Skin of body (tissue), 2 donors: ENCODE measurements around the gene RNGTT. TPM values are rescaled to one million over a fixed set of nuclear protein-coding genes. Genes with fewer than 3 reads are reported as not detected.
"Not testable (repeated sequence)": the region's sequence is repeated elsewhere in the genome, so short reads cannot be mapped to it uniquely, and the experiment has no call there.

Experiments used
- DNase-seq: peaks from one replicate; lab custom pipeline; 2025; lab: John Stamatoyannopoulos, UW
- total RNA-seq: library from RNA; depleted of rRNA; stranded (reverse); fragments of >200 nt; gene quantifications from one replicate; pipeline ENCODE4 v1.2.3, GENCODE V29; 2014

Gene RNGTT
- total RNA-seq, 1 donor from 2014 or later = 21.4 TPM

DNA sequence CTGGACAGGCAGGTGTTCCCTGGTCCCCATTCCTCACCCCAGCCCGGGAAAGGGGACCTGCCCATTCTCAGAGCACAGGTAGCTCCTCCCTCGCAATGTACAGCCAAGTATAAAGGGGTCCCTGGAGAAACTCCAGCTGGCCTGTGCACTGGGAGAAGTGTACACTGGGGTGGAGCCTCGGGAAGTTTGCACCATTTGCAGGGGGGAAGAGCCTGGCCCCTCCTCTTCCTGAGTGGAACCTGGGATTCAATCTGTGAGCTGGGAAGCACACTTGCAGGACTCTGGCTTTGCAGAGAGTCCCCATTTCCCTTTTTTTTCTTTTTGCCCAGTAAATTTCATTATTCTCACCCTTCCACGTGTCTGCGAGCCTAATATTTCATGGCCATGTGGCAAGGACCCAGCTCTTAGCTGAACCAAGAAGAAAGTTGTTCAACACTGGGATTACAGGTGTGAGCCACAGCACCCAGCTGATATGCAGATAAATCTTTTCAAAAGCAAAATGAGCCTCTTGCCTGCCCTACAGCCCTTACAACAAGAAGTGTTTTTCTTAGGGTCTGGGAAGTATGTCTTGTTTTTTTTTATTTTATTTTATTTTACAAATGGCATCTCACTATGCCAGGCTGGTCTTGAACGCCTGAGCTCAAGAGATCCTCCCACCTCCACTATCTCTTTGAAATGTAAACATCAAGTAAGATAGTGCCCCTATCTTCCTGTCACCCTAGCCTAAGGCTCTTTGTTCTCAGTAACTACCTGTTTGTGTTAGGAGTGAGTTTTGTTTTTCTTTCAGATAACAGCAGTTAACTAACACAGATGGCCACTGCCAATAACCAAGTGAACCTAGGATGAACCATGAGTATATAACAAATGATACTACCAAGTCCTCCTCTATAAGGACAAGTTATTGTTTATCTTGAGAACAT lies 9.3 kb upstream of the RNGTT start:
- DNase-seq = no peak

DNA sequence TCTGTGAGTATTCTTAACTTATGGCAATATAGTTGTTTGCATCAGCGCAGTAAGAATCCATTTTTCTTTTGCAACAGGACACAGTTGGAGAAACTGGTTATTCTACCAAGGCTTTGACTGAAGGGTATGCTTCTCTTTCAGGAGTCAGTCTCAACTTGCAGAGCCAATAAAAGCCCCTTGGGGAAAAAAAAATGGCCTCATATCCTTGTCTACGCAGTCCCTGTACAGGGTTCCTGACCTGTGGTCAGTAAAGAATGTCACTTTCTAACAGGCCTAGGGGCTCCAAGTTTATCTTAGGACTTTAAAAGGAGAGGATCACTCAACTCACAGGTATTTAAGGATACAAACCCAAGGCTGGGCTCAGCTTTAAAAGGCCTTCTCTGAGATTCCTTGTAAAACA lies 6.9 kb upstream of the RNGTT start:
- DNase-seq = no peak

- not testable (repeated sequence) for DNase-seq
Observed at GRCh38 chr6:88969255-88969654, 5.8 kb upstream of the RNGTT start.

DNA sequence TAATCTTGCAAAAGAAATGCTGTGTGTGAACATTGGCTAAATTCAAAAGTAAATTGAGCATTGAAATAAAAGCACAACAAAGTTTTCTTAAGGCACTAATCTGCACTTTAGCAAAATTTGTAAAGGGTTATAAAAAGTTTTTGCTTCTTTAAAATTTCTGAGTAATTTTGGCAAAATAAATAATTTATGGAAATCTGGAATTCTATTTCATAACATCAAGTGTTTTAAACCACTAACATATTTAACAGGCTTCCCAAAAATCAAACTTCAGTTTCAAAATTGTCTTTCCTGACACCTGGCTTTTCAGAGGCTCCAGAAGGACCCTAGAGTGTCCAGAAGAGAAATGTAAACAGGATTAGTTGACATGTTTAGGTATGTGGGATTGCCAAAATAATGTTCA lies 4.5 kb upstream of the RNGTT start:
- DNase-seq = no peak

DNA sequence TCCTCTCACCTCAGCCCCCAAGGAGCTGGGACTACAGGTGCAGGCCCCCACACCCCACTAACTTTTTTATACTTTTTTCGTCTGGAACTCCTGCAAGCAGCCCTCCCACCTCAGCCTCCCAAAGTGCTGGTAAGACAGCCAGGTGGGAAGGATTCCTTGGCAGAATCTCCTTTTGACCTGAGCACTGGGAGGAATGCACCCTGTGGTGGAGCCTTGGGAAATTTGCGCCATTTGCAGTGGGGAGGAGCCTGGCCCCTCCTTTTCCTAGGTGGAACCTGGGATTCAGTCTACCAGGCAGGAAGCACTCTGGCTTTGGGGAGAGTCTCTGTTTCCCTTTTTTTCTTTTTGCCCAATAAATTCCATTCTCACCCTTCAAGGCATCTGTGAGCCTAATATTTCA lies 2.3 kb upstream of the RNGTT start:
- DNase-seq = no peak

GRCh38 chr6:88964509-88964908 lies 1.1 kb upstream of the RNGTT start:
- no peak for DNase-seq

DNA sequence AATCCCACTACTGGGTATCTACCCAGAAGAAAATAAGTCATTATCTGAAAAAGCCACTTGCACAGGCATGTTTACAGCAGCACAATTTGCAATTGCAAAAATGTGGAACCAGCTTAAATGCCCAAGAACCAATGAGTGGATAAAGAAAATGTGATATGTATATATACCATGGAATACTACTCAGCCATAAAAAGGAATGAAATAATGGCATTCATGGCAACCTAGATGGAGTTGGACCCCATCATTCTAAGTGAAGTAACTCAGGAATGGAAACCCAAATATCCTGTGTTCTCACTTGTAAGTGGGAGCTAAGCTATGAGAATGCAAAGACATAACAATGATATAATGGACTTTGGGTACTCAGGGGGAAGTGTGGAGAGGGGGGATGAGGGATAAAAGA lies 4.6 kb downstream of the RNGTT start:
- no peak for DNase-seq

DNA sequence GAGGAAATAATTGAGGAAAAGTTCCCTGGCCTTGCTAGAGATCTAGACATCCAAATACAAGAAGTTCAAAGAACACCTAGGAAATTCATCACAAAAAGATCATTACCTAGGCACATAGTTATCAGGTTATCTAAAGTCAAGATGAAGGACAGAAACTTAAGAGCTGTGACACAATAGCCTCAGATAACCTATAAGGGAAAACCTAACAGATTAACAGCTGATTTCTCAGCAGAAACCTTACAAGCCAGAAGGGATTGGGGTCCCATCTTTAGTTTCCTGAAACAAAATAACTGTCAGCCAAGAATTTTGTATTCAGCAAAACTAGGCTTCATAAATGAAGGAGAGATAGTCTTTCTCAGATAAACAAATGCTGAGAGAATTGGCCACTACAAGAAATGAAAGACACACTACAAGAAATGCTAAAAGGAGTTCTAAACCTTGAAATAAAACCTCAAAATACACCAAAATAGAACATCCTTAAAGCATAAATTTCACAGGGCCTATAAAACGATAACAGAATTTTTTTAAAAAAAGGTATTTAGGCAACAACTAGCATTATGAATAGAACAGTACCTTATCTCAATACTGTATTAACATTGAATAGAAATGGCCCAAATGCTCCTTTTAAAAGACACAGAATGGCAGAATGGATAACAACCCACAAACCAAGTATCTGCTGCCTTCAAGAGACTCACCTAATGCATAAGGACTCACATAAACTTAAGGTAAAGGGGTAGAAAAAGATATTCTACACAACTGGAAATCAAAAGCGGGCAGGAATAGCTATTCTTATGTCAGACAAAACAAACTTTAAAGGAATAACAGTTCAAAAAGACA lies 9.7 kb downstream of the RNGTT start:
- no peak for DNase-seq

DNA sequence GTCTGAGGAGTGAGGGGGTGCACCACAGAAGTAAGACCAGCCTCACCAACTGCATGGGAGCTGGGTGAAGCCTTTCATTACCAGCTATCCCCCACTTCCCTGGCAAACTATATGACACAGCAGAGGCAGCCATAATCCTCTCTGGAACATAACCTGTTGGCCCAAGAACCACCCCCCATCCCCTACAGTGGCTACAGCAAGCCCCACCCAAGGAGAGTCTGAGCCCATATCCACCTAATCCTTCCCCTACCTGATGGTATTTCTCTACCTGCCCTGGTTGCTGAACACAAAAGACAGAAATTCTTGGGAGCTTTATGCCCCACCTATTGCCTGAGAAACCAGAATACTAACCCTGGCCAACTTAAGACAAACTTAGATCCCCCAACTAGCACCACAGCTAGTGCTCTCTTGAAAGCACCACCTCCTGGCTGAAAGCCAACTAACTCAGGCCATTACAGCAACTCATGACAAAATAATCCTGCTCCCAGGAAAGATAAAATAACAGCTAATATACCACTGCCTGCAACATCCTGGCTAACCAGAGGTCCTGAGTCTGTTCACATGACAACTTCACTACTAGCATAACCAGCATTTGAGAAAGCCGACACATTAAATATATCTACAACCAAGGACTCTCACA lies 11.2 kb downstream of the RNGTT start:
- no peak for DNase-seq

GRCh38 chr6:88945415-88946008 lies 17.9 kb downstream of the RNGTT start:
- DNase-seq = no peak

DNA sequence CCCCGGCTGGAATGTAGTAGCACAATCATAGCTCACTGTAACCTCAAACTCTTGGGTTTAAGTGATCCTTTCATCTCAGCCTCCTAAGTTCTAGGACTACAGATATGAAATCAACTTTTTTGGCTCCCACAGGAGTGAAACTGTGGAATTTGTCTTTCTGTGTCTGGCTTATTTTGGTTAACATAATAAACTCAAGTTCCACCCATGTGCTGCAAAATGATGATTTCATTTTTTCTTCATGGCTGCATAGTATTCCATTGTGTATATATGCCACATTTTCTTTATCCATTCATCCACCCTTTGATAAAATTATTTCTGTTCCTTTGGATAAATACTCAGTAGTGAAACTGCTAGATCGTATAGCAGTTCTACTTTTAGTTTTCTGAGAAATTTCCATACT lies 29.9 kb downstream of the RNGTT start:
- no peak for DNase-seq

GRCh38 chr6:88932019-88932418 lies 31.4 kb downstream of the RNGTT start:
- not testable (repeated sequence) for DNase-seq

DNA sequence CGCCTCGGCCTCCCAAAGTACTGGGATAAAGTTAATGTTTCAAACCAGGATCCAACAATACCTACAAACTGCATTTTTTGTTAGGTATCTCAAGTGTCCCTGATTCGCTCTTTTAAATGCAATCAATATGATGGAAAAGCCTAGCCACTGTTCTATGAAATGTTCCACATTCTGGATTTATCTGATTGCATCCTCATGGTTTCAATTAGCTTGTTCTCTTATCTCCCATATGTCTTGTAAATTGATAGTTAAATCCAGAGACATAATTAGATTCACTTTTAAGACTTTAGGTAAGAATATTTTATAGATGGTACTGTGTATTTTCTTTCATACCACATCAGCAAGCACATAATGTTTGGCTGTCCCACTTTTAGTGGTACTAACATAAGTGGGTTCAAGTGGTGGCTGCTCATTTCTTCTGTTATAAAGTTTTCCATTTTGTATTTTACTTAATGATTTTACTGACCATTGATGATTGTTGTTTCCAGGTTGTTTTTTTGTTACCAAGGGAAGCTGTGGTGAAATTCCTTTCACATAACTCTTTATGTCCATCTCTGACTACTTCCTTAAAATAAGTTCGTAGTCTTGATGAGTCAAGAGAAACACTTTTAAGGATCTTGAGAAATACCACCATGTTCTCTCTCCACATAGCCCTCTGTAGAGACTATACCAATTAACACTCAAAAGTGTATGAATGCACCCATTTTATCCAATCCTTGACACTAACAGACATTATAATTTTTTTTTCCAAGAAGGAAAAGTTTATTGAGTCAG lies 40.5 kb downstream of the RNGTT start:
- no peak for DNase-seq

- no peak for DNase-seq
Observed at GRCh38 chr6:88921734-88922133, 41.7 kb downstream of the RNGTT start.

DNA sequence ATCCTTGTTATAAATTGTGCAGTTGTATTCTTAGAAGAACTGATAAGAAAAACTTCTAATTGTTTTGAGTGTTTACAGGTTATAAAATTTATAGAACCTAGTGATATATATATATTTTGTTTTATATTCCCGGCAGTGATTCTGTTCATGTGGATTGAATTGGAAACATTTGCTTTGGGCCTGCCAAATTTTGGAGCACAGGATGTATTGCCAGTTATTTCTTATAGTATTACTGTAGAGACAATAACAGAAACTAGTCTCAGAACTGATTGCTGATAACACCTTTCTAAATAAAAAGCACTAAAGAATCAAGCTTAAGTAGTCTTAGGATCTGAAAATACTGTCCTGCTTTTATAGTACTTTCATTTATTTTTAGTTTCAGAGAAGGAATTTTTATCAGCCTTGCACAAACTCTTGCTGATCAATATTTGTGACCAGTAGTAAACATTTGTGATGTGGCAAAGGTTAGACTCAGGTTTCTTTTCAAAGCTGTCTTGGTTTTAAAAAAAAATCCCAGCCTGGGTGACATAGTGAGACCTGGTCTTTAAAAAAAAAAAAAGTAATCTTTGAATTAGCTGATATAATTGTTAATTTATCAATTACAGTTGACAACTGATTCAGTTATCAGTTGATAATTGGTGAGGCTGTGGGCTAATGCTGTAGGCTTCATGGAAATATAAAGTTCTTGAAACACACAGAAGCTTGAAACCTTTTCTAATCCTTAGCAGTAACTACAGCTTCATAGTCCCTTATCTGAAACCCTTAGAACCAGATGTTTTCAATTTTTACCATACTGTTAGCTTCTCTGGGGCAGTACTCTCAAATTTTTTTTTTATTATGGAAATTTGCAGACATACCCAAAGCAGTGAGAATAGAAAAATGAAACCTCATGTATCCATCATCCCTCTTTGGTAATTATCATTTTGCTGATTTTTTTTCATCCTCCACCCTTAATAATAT lies 42.4 kb downstream of the RNGTT start:
- no peak for DNase-seq

DNA sequence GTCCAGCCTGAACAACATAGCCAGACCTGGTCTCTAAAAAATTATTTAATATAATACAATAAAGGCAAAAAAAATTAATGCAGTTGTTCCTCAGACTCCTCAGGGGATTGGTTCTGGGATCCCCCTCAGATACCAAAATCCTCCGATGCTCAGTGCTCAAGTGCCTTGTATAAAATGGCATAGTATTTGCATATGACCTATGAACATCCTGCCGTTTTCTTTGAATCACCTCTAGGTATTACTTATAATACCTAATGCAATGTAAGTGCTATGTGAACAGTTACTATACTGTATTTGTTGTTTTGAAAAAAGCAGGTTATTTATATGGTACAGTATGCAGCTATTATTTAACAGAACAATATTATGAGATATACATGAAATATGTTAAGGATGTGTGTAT lies 43.3 kb downstream of the RNGTT start:
- no peak for DNase-seq

- no peak for DNase-seq
Observed at GRCh38 chr6:88919032-88919431, 44.4 kb downstream of the RNGTT start.

DNA sequence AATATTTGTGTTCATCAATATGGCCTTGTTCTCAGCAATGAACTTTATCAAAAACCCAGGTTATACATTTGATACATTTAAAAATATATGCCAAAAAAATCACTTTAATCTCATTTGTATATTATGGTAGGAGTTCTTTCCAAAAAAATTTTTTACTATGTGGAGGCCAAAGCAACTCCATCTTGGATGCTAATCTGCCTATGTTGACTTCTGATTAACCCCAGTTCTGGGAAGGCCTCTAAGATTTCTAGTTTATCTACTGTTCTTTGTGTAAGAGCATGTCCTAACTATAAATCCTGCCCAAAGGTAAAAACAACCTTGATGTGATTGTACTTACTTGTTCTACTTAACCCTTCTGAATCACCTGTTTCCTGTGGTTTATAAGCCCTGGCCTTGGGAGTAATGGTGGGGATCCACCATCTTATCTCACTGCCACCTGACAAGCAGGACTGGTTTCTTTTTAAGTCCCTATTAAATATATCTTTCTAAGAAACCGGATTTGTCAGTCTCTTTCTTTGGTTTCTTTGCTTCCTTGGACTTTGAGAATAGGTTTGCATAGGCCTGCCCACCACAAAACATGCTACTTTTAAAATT lies 46.7 kb downstream of the RNGTT start:
- DNase-seq = no peak

DNA sequence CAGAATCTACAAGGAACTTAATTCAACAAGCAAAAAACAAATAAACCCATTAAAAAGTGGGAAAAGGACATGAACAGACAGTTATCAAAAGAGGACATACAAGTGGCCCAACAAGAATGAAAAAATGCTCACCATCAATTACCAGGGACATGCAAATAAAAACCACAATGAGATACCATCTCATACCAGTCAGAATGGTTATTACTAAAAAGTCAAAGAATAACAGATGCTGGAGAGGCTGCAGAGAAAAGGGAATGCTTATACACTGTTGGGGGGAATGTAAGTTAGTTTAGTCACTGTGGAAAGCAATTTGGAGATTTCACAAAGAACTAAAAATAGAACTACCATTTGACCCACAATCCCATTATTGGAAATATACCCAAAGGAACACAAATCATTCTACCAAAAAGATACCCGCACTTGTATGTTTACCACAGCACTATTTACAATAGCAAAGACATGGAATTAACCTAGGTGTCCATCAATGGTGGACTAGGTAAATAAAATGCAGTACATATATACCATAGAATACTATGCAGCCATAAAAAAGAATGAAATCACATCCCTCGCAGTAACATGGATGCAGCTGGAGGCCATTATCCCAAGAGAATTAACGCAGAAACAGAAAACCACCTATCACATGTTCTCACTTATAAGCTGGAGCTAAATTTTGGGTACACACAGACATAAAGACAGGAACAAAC lies 48.4 kb downstream of the RNGTT start:
- no peak for DNase-seq
